NCI-H446 (cell line): ENCODE results near the gene PPP2R5D.

Source experiments
- DNase-seq, 2 experiments: peaks; one replicate each; lab custom pipeline; 2025; lab: John Stamatoyannopoulos, UW

Gene PPP2R5D

DNA sequence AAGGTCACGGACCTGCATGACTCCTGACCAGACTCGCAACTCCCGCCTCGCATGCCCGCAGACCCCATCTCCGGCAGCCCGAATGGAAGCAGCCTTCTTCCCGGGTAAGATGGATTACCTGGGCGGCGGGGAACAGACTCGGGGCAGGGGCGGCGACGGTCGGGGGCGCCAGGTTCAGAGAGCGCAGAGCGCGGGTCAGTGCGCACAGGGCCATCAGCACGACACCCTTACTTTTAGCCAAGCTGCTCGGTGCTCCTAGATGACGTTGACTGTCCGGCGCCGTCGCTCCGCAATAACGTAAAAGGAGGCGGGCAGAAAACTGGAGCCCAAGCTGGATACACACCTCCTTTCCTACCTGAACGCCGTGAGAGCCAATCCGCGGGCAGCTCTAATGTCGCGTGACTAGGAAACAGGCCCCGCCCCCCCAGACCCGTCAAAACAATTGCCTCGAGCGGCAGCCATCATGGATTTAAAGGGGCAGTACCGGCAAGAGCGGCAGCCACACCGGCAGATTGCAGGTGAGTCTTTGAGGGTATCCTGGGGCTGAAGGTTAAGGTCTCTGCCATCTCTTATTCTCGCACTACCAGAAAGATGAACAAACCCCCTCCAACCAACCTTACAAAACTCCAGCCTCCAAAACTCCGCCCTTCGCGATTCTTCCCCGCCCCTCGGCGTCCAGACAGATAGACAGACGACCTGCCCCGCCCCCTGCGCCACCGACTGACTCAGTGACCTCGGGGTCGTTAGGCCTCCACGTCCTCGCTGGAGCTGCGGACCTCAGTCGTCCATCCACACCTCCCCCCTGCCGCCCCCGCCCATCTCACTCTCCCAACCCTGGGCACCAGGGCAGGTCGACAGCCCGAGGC, 75.0 kb downstream of the PPP2R5D start, which contains the start of the genes KLC4 and MRPL2:
Gene KLC4 (plus strand): TSS at position 464 of the 866 bp plus-strand sequence. CDS start 1,705 bp downstream, outside the sequence.
Gene MRPL2 (minus strand): TSS at position 267 of the 866 bp plus-strand sequence. CDS start 53 bp downstream, at position 214.
- DNase-seq = peak; percentile 98

- no peak for DNase-seq
Measured at GRCh38 chr6:43060034-43060754, 75.8 kb downstream of the PPP2R5D start.

GRCh38 chr6:43060755-43061633, 76.6 kb downstream of the PPP2R5D start:
- DNase-seq = no peak

DNA sequence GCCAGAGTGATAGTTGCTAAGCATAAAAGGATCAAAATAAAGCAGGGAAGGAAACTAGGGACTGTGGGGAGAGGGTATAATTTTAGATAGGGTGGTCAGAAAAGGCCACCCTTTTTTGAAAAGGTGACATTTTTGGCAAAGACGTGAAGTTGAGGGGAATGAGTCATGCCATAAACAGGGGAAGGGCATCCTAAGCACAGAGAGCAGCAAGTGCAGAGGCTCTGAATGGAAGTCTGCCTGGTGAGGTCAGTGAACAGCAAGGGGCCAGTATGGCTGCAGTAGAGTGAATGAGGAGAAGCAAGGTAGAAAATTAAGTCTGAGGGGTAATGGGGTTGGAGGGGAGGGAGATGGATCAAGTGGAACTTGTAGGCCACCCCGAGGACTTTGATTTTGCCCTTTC, 77.5 kb downstream of the PPP2R5D start:
- no peak for DNase-seq
